MM.1S (cell line): ENCODE data around the gene SOD1.
"Not testable (repeated sequence)": the region's sequence is repeated elsewhere in the genome, so short reads cannot be mapped to it uniquely, and the experiment has no call there.

ENCODE experiments used
- DNase-seq: peaks from one replicate; pipeline ENCODE4 v3.0.0-alpha.2; 2015
- H2AFZ ChIP-seq: fragments of 300-600 bp; sonication (generic); 2 replicates; pipeline ENCODE4 v1.6.0; 2016; ENCODE audit warnings: antibody characterized with exemption, low read length
- H3F3A ChIP-seq: fragments of 300-600 bp; sonication (generic); 2 replicates; pipeline ENCODE4 v1.6.1; 2016; ENCODE audit warnings: mild to moderate bottlenecking, antibody characterized with exemption, low read length, moderate library complexity, mixed read lengths; ENCODE audit not compliant: insufficient read depth
- H3K27ac ChIP-seq: fragments of 300-600 bp; sonication (generic); 2 replicates; pipeline ENCODE4 v1.5.1; 2016; ENCODE audit warnings: mild to moderate bottlenecking, low read length
- H3K27me3 ChIP-seq: fragments of 300-600 bp; sonication (generic); replicated peaks from 2 replicates; pipeline ENCODE4 v1.6.0; 2016; ENCODE audit warnings: low read length; ENCODE audit not compliant: insufficient read depth
- H3K36me3 ChIP-seq: fragments of 300-600 bp; sonication (generic); replicated peaks from 2 replicates; pipeline ENCODE4 v1.6.1; 2016; ENCODE audit warnings: mild to moderate bottlenecking, low read length, mixed read lengths; ENCODE audit not compliant: insufficient read depth
- H3K4me1 ChIP-seq: fragments of 300-600 bp; sonication (generic); 2 replicates; pipeline ENCODE4 v1.6.1; 2016; ENCODE audit warnings: low read length, mixed read lengths
- H3K4me2 ChIP-seq: fragments of 300-600 bp; sonication (generic); 2 replicates; pipeline ENCODE4 v1.6.0; 2016; ENCODE audit warnings: low read depth, low read length
- H3K4me3 ChIP-seq: fragments of 300-600 bp; sonication (generic); 2 replicates; pipeline ENCODE4 v1.5.1; 2016; ENCODE audit warnings: low read length, mixed read lengths
- H3K79me2 ChIP-seq: fragments of 300-600 bp; sonication (generic); 2 replicates; pipeline ENCODE4 v1.6.1; 2016; ENCODE audit warnings: mixed run types, low read length, mixed read lengths
- H3K9ac ChIP-seq: fragments of 300-600 bp; sonication (generic); 2 replicates; pipeline ENCODE4 v1.6.1; 2016; ENCODE audit warnings: low read length, mixed read lengths
- H3K9me2 ChIP-seq: fragments of 300-600 bp; sonication (generic); replicated peaks from 2 replicates; pipeline ENCODE4 v1.6.1; 2016; ENCODE audit warnings: mild to moderate bottlenecking, low read length, mixed read lengths; ENCODE audit not compliant: insufficient read depth
- H3K9me3 ChIP-seq: fragments of 300-600 bp; sonication (generic); replicated peaks from 2 replicates; pipeline ENCODE4 v1.6.1; 2016; ENCODE audit warnings: mild to moderate bottlenecking, low read length, mixed read lengths; ENCODE audit not compliant: insufficient read depth
- H4K20me1 ChIP-seq: fragments of 300-600 bp; sonication (generic); 2 replicates; pipeline ENCODE4 v1.6.1; 2016; ENCODE audit warnings: mild to moderate bottlenecking, low read length, moderate library complexity, mixed read lengths; ENCODE audit not compliant: insufficient read depth
- CTCF ChIP-seq: fragments of 300-600 bp; sonication (generic); IDR thresholded peaks from 2 replicates; pipeline ENCODE4 v1.5.1; 2016; ENCODE audit warnings: antibody characterized with exemption, low read length, mixed read lengths
- EZH2 ChIP-seq: fragments of 300-600 bp; sonication (generic); optimal IDR thresholded peaks from 2 replicates; pipeline ENCODE3; 2017; ENCODE audit warnings: low read depth, mild to moderate bottlenecking, antibody characterized with exemption, low read length, mixed read lengths
- EZH2phosphoT487 ChIP-seq: fragments of 300-600 bp; sonication (generic); IDR thresholded peaks from 2 replicates; pipeline ENCODE4 v1.6.1; 2018; ENCODE audit warnings: antibody characterized with exemption, low read length

Gene SOD1

GRCh38 chr21:31665397-31665796 is 5.9 kb downstream of the SOD1 start:
- Histone ChIP-seq H2AFZ (no peak overlapping the region), H3K9me3 (no peaks in the 10 kb centered on the region), H3K27me3 (no peaks in the 10 kb centered on the region), H3K27ac (no peak overlapping the region), H3K9ac (no peak overlapping the region), H3K4me2 (no peak overlapping the region), H3K79me2 (peaks cover 74% of the 10 kb centered on the region), H3K36me3 (peaks cover 26% of the 10 kb centered on the region), H4K20me1 (peaks cover 21% of the 10 kb centered on the region; the same call in 1 of the 2 replicates), H3K4me3 (no peak overlapping the region), H3K9me2 (no peaks in the 10 kb centered on the region), H3K4me1 (peaks cover 13% of the 10 kb centered on the region), H3F3A (peaks cover 24% of the 10 kb centered on the region)
- no peak for DNase-seq
- TF ChIP-seq CTCF, result no peak

GRCh38 chr21:31665869-31666268 is 6.4 kb downstream of the SOD1 start:
- not testable (repeated sequence) for DNase-seq, H3K9me2 ChIP-seq, H3K27me3 ChIP-seq, H2AFZ ChIP-seq, H3K9ac ChIP-seq, H3K9me3 ChIP-seq, H3K27ac ChIP-seq, H3K4me3 ChIP-seq, H3K4me2 ChIP-seq
- Histone ChIP-seq H3F3A (peaks cover 27% of the 10 kb centered on the region; the same call in 1 of the 2 replicates), H4K20me1 (peaks cover 21% of the 10 kb centered on the region; the same call in 1 of the 2 replicates), H3K36me3 (peaks cover 26% of the 10 kb centered on the region), H3K79me2 (peaks cover 69% of the 10 kb centered on the region), H3K4me1 (peaks cover 13% of the 10 kb centered on the region)

GRCh38 chr21:31666445-31667010 is 7.0 kb downstream of the SOD1 start:
- no peak overlapping the region for H3K9ac ChIP-seq
- DNase-seq, result no peak
- no peaks in the 10 kb centered on the region for H3K27me3 ChIP-seq
- peaks cover 9% of the 10 kb centered on the region for H3K4me1 ChIP-seq
- no peaks in the 10 kb centered on the region for H3K9me2 ChIP-seq
- H3K4me2 ChIP-seq, result no peak overlapping the region
- H2AFZ ChIP-seq, result no peak overlapping the region
- H3K79me2 ChIP-seq, result peaks cover 62% of the 10 kb centered on the region
- peaks cover 25% of the 10 kb centered on the region for H3K36me3 ChIP-seq
- H3K27ac ChIP-seq, result no peak overlapping the region
- peaks cover 34% of the 10 kb centered on the region for H3F3A ChIP-seq
- H3K4me3 ChIP-seq, result no peak overlapping the region
- peaks cover 21% of the 10 kb centered on the region; the same call in 1 of the 2 replicates for H4K20me1 ChIP-seq
- TF ChIP-seq EZH2 (no peak), EZH2phosphoT487 (no peak), CTCF (no peak)
- H3K9me3 ChIP-seq, result no peaks in the 10 kb centered on the region

GRCh38 chr21:31667132-31667531 is 7.6 kb downstream of the SOD1 start:
- TF ChIP-seq EZH2phosphoT487 (no peak), EZH2 (no peak), CTCF (no peak)
- Histone ChIP-seq H3K27ac (no peak overlapping the region), H3K4me2 (no peak overlapping the region), H3K27me3 (no peaks in the 10 kb centered on the region), H3K4me1 (peaks cover 2% of the 10 kb centered on the region), H3K9me2 (no peaks in the 10 kb centered on the region), H3F3A (peaks cover 34% of the 10 kb centered on the region), H3K79me2 (peaks cover 56% of the 10 kb centered on the region), H4K20me1 (peaks cover 15% of the 10 kb centered on the region; the same call in 1 of the 2 replicates), H3K4me3 (no peak overlapping the region), H3K9me3 (no peaks in the 10 kb centered on the region), H3K36me3 (peaks cover 18% of the 10 kb centered on the region), H3K9ac (no peak overlapping the region), H2AFZ (no peak overlapping the region)
- DNase-seq, result no peak
